PFSK-1 (cell line): ENCODE results near the gene SUSD4.

Source experiments
- FOXP2 ChIP-seq: optimal IDR thresholded peaks from 2 replicates; pipeline ENCODE3; 2011; ENCODE audit warnings: borderline replicate concordance, control low read depth, inconsistent platforms; ENCODE audit not compliant: insufficient read depth; ENCODE audit errors: extremely low read length, extremely low read depth
- POLR2AphosphoS5 ChIP-seq: IDR thresholded peaks from 2 replicates; pipeline ENCODE4 v1.6.1; 2012; ENCODE audit warnings: low read depth, mild to moderate bottlenecking, control low read depth, low read length, moderate library complexity
- SIN3A ChIP-seq: IDR thresholded peaks from 2 replicates; pipeline ENCODE4 v1.6.1; 2012; ENCODE audit warnings: mild to moderate bottlenecking, low read length, moderate library complexity, borderline replicate concordance; ENCODE audit not compliant: insufficient read depth
- TAF1 ChIP-seq: IDR thresholded peaks from 2 replicates; pipeline ENCODE4 v1.6.1; 2012; ENCODE audit warnings: low read length, control low read depth, borderline replicate concordance; ENCODE audit not compliant: insufficient read depth
- TF ChIP-seq, protein P1 (sequence below), 2 experiments: IDR thresholded peaks; 2 replicates each; pipeline versions ENCODE4 v1.6.1 to v1.8.0; 2011 to 2012; ENCODE audit warnings: low read depth in 2 of 2, low read length in 2 of 2, control low read depth in 1 of 2, inconsistent platforms in 1 of 2, mild to moderate bottlenecking in 1 of 2, moderate library complexity in 1 of 2; ENCODE audit not compliant: insufficient read depth in 1 of 2

The SUSD4 gene

DNA sequence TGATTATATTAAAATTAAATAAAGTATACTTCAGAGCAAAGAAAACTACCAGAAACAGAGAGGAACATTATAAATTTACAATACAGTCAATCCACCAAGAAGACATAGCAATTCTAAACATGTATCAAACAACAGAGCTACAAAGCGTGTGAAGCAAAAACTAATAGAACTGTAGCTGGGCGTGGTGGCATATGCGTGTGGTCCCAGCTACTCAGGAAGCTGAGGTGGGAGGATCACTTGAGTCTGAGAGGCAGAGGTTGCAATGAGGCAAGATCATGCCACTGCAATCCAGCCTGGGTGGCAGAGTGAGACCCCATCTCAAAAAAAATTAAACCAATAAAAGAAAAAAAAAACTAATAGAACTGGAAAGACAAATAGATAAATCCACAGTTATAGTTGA, 41.5 kb upstream of the SUSD4 start:
- TF ChIP-seq SIN3A: no peak
- TF ChIP-seq, protein P1, sequence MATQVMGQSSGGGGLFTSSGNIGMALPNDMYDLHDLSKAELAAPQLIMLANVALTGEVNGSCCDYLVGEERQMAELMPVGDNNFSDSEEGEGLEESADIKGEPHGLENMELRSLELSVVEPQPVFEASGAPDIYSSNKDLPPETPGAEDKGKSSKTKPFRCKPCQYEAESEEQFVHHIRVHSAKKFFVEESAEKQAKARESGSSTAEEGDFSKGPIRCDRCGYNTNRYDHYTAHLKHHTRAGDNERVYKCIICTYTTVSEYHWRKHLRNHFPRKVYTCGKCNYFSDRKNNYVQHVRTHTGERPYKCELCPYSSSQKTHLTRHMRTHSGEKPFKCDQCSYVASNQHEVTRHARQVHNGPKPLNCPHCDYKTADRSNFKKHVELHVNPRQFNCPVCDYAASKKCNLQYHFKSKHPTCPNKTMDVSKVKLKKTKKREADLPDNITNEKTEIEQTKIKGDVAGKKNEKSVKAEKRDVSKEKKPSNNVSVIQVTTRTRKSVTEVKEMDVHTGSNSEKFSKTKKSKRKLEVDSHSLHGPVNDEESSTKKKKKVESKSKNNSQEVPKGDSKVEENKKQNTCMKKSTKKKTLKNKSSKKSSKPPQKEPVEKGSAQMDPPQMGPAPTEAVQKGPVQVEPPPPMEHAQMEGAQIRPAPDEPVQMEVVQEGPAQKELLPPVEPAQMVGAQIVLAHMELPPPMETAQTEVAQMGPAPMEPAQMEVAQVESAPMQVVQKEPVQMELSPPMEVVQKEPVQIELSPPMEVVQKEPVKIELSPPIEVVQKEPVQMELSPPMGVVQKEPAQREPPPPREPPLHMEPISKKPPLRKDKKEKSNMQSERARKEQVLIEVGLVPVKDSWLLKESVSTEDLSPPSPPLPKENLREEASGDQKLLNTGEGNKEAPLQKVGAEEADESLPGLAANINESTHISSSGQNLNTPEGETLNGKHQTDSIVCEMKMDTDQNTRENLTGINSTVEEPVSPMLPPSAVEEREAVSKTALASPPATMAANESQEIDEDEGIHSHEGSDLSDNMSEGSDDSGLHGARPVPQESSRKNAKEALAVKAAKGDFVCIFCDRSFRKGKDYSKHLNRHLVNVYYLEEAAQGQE (IDR thresholded peaks at IDR 0.05; ENCODE audit: insufficient read depth in 1 of 2, low read depth in 2 of 2, low read length in 2 of 2): no peak
- TF ChIP-seq FOXP2: no peak
- TF ChIP-seq POLR2AphosphoS5: no peak
- TF ChIP-seq TAF1: no peak

DNA sequence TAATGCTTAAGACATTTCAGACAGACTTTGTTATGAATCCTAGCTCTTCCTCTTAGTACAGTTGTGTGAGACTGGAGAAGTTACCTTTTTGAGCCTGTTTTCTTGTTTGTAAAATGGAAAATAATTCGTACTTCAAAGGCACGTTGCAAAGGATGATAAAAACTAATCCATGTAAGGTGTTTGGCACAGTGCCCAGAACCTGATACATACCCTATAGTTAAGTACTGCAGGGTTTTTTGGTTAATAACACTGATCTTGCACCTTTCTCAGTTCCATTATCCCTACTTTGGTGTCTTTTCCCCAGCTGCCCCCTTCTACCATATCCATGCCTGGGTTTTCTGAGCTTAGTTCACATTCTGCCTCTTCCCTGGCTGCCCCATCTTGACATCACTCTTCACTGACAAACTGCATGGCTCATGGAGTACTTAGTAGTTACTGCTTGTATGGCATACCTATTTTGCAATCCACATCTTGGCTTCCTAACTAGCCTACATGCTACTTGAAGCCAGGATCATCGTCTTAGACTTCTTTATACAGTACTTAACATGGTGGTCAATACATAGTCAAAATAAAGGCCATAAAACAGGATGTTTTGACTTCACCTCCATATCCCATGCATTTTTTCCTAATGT, 39.3 kb upstream of the SUSD4 start:
- TF ChIP-seq TAF1 (no peak), SIN3A (no peak), FOXP2 (no peak)
- TF ChIP-seq, protein P1 (IDR thresholded peaks at IDR 0.05; ENCODE audit: insufficient read depth in 1 of 2, low read depth in 2 of 2, low read length in 2 of 2): no peak

DNA sequence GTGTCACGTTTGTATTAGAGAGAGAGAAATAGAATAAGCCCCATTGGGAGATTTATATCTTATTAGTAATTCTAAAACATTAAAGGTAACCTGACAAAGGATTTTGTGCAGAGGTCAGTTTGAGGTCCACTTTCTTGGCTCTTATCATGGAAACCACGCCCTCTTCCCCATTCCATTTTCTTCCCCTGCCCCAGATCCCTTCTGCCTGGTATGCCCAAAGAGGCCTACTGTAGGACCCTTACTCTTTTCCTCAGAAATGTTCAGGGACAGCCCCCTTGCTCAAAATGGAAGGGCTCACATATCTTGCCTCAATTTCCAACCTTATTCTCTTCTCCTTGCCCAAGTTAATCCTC, 38.8 kb upstream of the SUSD4 start:
- TF ChIP-seq TAF1 (no peak), POLR2AphosphoS5 (no peak), SIN3A (no peak), FOXP2 (no peak)
- TF ChIP-seq, protein P1 (IDR thresholded peaks at IDR 0.05; ENCODE audit: insufficient read depth in 1 of 2, low read depth in 2 of 2, low read length in 2 of 2): no peak

DNA sequence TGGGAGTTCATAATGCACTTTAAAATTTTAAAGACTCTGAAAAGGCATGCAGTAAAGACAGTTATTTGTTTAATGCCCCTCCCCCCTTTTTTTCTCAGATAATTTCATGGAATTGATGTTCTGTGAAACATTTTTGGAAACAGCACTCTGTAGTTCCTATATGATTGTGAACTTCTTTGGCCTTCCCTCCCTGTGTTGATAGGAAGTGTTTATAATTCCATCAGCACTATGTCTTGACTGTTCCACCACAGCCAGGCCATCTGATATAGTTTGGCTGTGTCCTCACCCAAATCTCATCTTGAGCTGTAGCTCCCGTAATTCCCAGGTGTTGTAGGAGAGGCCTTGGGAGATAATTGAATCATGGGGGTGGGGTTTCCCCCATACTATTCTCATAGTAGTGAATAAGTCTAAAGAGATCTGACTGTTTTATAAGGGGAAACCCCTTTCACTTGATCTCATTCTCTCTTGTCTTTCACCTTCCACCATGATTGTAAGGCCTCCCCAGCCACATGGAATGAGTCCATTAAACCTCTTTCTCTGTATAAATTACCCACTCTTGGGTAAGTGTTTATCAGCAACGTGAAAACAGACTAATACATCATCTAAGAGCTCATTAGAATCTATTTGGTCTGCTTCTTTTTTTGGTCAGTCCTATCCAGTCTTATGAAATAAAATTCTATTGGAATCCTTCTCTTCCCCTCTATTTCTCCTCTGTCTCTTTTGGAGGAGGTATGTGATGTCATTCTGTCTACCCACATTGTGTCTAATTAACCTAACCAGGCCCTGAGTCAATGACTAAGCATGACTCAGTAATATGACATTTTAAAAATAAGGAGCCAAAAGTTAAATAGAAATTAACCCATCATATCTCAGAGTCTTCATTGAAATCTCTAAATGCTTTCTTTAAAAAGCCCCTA, 38.2 kb upstream of the SUSD4 start:
- TF ChIP-seq, protein P1 (IDR thresholded peaks at IDR 0.05; ENCODE audit: insufficient read depth in 1 of 2, low read depth in 2 of 2, low read length in 2 of 2): no peak
- TF ChIP-seq SIN3A (no peak), FOXP2 (no peak), TAF1 (no peak), POLR2AphosphoS5 (no peak)

DNA sequence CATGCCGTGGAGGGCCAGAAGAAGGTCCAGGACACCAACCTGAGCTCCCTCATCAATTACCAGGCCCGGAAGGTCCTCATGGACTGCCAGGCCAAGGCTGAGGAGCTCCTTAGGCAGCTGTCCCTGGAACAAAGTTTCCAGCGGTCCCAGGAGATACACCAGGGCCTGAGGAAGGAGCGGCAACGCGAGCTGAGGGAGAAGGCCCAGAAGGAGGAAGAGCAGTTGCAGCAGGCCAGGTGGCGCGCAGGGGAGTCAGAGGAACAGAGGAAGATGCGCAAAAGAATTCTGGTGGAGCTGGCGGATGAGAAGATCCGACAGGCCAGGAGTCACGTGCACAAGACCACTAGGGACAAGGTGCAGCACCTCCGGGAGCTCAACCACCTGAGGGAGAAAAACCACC, 30.7 kb upstream of the SUSD4 start:
- TF ChIP-seq FOXP2 (no peak), POLR2AphosphoS5 (no peak), SIN3A (no peak), TAF1 (no peak)
- TF ChIP-seq, protein P1 (IDR thresholded peaks at IDR 0.05; ENCODE audit: insufficient read depth in 1 of 2, low read depth in 2 of 2, low read length in 2 of 2): no peak
